H7 (cell line): ENCODE measurements around the gene RHOB. TPM values are rescaled to one million over a fixed set of nuclear protein-coding genes. Genes with fewer than 3 reads are reported as not detected.

Experiments used
- DNase-seq: peaks from one replicate; pipeline ENCODE4 v3.0.0; 2012
- H3K27me3 ChIP-seq: 2 replicates; pipeline ENCODE4 v1.6.0; 2011; ENCODE audit warnings: mild to moderate bottlenecking, low read length; ENCODE audit not compliant: control insufficient read depth, insufficient read depth
- H3K36me3 ChIP-seq: replicated peaks from 2 replicates; pipeline ENCODE4 v1.5.1; 2011; ENCODE audit warnings: low read length; ENCODE audit not compliant: control insufficient read depth, insufficient read depth
- H3K4me3 ChIP-seq: 2 replicates; pipeline ENCODE4 v1.5.1; 2011; ENCODE audit warnings: low read depth, mild to moderate bottlenecking, control low read depth, low read length, moderate library complexity; ENCODE audit not compliant: insufficient read depth
- total RNA-seq: library from RNA; depleted of rRNA; stranded (reverse); fragments of >200 nt; shearing (Covaris generic); gene quantifications from 2 replicates; pipeline ENCODE4 v1.2.3, GENCODE V29; 2014

RHOB gene
- total RNA-seq, 1 experiment from 2014 or later, result 123 TPM

- Histone ChIP-seq H3K27me3 (no peaks in the 10 kb centered on the region), H3K4me3 (no peak overlapping the region), H3K36me3 (no peaks in the 10 kb centered on the region)
- DNase-seq, result no peak
These were observed 21.1 kb downstream of the RHOB start for GRCh38 chr2:20467789-20468548.

GRCh38 chr2:20468549-20469500 lies 22.0 kb downstream of the RHOB start:
- DNase-seq, result no peak
- Histone ChIP-seq H3K27me3 (no peaks in the 10 kb centered on the region), H3K36me3 (no peaks in the 10 kb centered on the region), H3K4me3 (no peak overlapping the region)

- Histone ChIP-seq H3K36me3 (no peaks in the 10 kb centered on the region), H3K27me3 (no peaks in the 10 kb centered on the region), H3K4me3 (no peak overlapping the region)
- DNase-seq, result no peak
These were observed 22.7 kb downstream of the RHOB start for GRCh38 chr2:20469595-20469994.

- DNase-seq, result no peak
- H3K36me3 ChIP-seq, result no peaks in the 10 kb centered on the region
- no peak overlapping the region for H3K4me3 ChIP-seq
- no peaks in the 10 kb centered on the region for H3K27me3 ChIP-seq
These were observed 23.3 kb downstream of the RHOB start for GRCh38 chr2:20470211-20470610.

- no peak overlapping the region for H3K4me3 ChIP-seq
- no peaks in the 10 kb centered on the region for H3K27me3 ChIP-seq
- no peaks in the 10 kb centered on the region for H3K36me3 ChIP-seq
- DNase-seq, result no peak
These were observed 24.3 kb downstream of the RHOB start for GRCh38 chr2:20471148-20471547.

- no peak for DNase-seq
- no peak overlapping the region for H3K4me3 ChIP-seq
- H3K27me3 ChIP-seq, result no peaks in the 10 kb centered on the region
- H3K36me3 ChIP-seq, result no peaks in the 10 kb centered on the region
These were observed 25.2 kb downstream of the RHOB start for GRCh38 chr2:20471902-20472559.

- Histone ChIP-seq H3K27me3 (no peaks in the 10 kb centered on the region), H3K4me3 (no peak overlapping the region), H3K36me3 (no peaks in the 10 kb centered on the region)
These were observed 25.7 kb downstream of the RHOB start for GRCh38 chr2:20472569-20472968.

GRCh38 chr2:20473128-20473527 lies 26.3 kb downstream of the RHOB start:
- H3K4me3 ChIP-seq, result no peak overlapping the region
- no peaks in the 10 kb centered on the region for H3K36me3 ChIP-seq
- no peaks in the 10 kb centered on the region for H3K27me3 ChIP-seq
- no peak for DNase-seq

More at GRCh38 chr2:20472569-20472968, 25.7 kb downstream of the RHOB start:
- DNase-seq, result no peak

GRCh38 chr2:20474757-20475566 lies 28.1 kb downstream of the RHOB start:
- Histone ChIP-seq H3K36me3 (no peaks in the 10 kb centered on the region), H3K27me3 (no peaks in the 10 kb centered on the region), H3K4me3 (no peak overlapping the region)
- DNase-seq, result no peak

- no peak for DNase-seq
- Histone ChIP-seq H3K4me3 (no peak overlapping the region), H3K36me3 (no peaks in the 10 kb centered on the region), H3K27me3 (no peaks in the 10 kb centered on the region)
These were observed 28.7 kb downstream of the RHOB start for GRCh38 chr2:20475567-20475952.

- no peak for DNase-seq
- no peaks in the 10 kb centered on the region for H3K36me3 ChIP-seq
- H3K27me3 ChIP-seq, result no peaks in the 10 kb centered on the region
- no peak overlapping the region for H3K4me3 ChIP-seq
These were observed 29.6 kb downstream of the RHOB start for GRCh38 chr2:20476481-20476880.

- DNase-seq, result no peak
- no peak overlapping the region for H3K4me3 ChIP-seq
- no peaks in the 10 kb centered on the region for H3K27me3 ChIP-seq
- no peaks in the 10 kb centered on the region for H3K36me3 ChIP-seq
These were observed 30.1 kb downstream of the RHOB start for GRCh38 chr2:20476950-20477349.

- no peak overlapping the region for H3K4me3 ChIP-seq
- DNase-seq, result no peak
These were observed 32.1 kb downstream of the RHOB start for GRCh38 chr2:20478961-20479360.

GRCh38 chr2:20479835-20480234 lies 33.0 kb downstream of the RHOB start:
- H3K4me3 ChIP-seq, result no peak overlapping the region
- H3K27me3 ChIP-seq, result no peaks in the 10 kb centered on the region
- no peaks in the 10 kb centered on the region for H3K36me3 ChIP-seq
- no peak for DNase-seq

More at GRCh38 chr2:20478961-20479360, 32.1 kb downstream of the RHOB start:
- H3K36me3 ChIP-seq, result no peaks in the 10 kb centered on the region
- no peaks in the 10 kb centered on the region for H3K27me3 ChIP-seq
